ENCODE measurements around the gene TCF12. TPM values are rescaled to one million over a fixed set of nuclear protein-coding genes. Genes with fewer than 3 reads are reported as not detected.

Gene TCF12
- total RNA-seq, 1 donor from 2014 or later = 112 TPM

GRCh38 chr15:56890038-56890437 is 28.4 kb upstream of the TCF12 start:
- no peaks in the 10 kb centered on the region for H3K27me3 ChIP-seq (ENCODE audit: insufficient read depth, low read length)
- no peak for TF ChIP-seq EZH2 (IDR thresholded peaks at IDR 0.05; ENCODE audit: insufficient read depth, low read length)
- no peak for TF ChIP-seq CTCF (IDR thresholded peaks at IDR 0.05; ENCODE audit: insufficient read depth, low read depth, low read length)
- DNase-seq (ENCODE audit: low read depth) (no peak), FAIRE-seq (no peak)
- no peak overlapping the region for H3K9ac ChIP-seq (ENCODE audit: low read length)
- no peaks in the 10 kb centered on the region for H3K9me3 ChIP-seq (ENCODE audit: insufficient read depth, low read depth, low read length)
- H3K4me2 ChIP-seq (ENCODE audit: low read length) = no peak overlapping the region
- H4K20me1 ChIP-seq (ENCODE audit: insufficient read depth, low read length) = no peaks in the 10 kb centered on the region
- H3K4me1 ChIP-seq (ENCODE audit: insufficient read depth, low read length) = peaks cover 11% of the 10 kb centered on the region
- H3K79me2 ChIP-seq (ENCODE audit: insufficient read depth, low read length) = no peaks in the 10 kb centered on the region
- no peaks in the 10 kb centered on the region for H3K36me3 ChIP-seq (ENCODE audit: insufficient read depth, low read length)
- no peak overlapping the region for H2AFZ ChIP-seq (ENCODE audit: low read depth, low read length)
- H3K4me3 ChIP-seq (ENCODE audit: insufficient read depth, low read depth, low read length) = no peak overlapping the region
- no peaks in the 10 kb centered on the region for H3K9me3 Mint-ChIP-seq (ENCODE audit: unreplicated experiment)
- H3K4me3 Mint-ChIP-seq (ENCODE audit: unreplicated experiment) = no peak overlapping the region
- H3K4me1 Mint-ChIP-seq (ENCODE audit: low read depth, unreplicated experiment) = peaks cover 7% of the 10 kb centered on the region
- H3K27me3 Mint-ChIP-seq (ENCODE audit: low read depth, unreplicated experiment) = no peaks in the 10 kb centered on the region
- H3K27ac ChIP-seq (ENCODE audit: low read depth, low read length) = no peak overlapping the region
- H3K27ac Mint-ChIP-seq (ENCODE audit: unreplicated experiment) = no peak overlapping the region
- H3K36me3 Mint-ChIP-seq (ENCODE audit: low read depth, unreplicated experiment) = no peaks in the 10 kb centered on the region

GRCh38 chr15:56891852-56892440 is 26.5 kb upstream of the TCF12 start:
- H3K9ac ChIP-seq (ENCODE audit: low read length) = no peak overlapping the region
- no peak overlapping the region for H2AFZ ChIP-seq (ENCODE audit: low read depth, low read length)
- FAIRE-seq = no peak
- Mint-ChIP-seq H3K27me3 (ENCODE audit: low read depth, unreplicated experiment) (no peaks in the 10 kb centered on the region), H3K4me1 (ENCODE audit: low read depth, unreplicated experiment) (peaks cover 5% of the 10 kb centered on the region), H3K27ac (ENCODE audit: unreplicated experiment) (no peak overlapping the region), H3K9me3 (ENCODE audit: unreplicated experiment) (no peaks in the 10 kb centered on the region), H3K4me3 (ENCODE audit: unreplicated experiment) (no peak overlapping the region), H3K36me3 (ENCODE audit: low read depth, unreplicated experiment) (no peaks in the 10 kb centered on the region)
- no peak for TF ChIP-seq CTCF (IDR thresholded peaks at IDR 0.05; ENCODE audit: insufficient read depth, low read depth, low read length)
- TF ChIP-seq EZH2 (IDR thresholded peaks at IDR 0.05; ENCODE audit: insufficient read depth, low read length) = no peak
- no peaks in the 10 kb centered on the region for H4K20me1 ChIP-seq (ENCODE audit: insufficient read depth, low read length)
- DNase-seq (ENCODE audit: low read depth) = no peak
- H3K79me2 ChIP-seq (ENCODE audit: insufficient read depth, low read length) = no peaks in the 10 kb centered on the region
- H3K36me3 ChIP-seq (ENCODE audit: insufficient read depth, low read length) = no peaks in the 10 kb centered on the region
- no peak overlapping the region for H3K4me2 ChIP-seq (ENCODE audit: low read length)
- H3K4me3 ChIP-seq (ENCODE audit: insufficient read depth, low read depth, low read length) = no peak overlapping the region
- H3K9me3 ChIP-seq (ENCODE audit: insufficient read depth, low read depth, low read length) = no peaks in the 10 kb centered on the region
- no peak overlapping the region for H3K27ac ChIP-seq (ENCODE audit: low read depth, low read length)
- peaks cover 11% of the 10 kb centered on the region for H3K4me1 ChIP-seq (ENCODE audit: insufficient read depth, low read length)
- H3K27me3 ChIP-seq (ENCODE audit: insufficient read depth, low read length) = no peaks in the 10 kb centered on the region

- Histone ChIP-seq H4K20me1 (ENCODE audit: insufficient read depth, low read length) (no peaks in the 10 kb centered on the region), H3K27me3 (ENCODE audit: insufficient read depth, low read length) (no peaks in the 10 kb centered on the region), H3K9ac (ENCODE audit: low read length) (no peak overlapping the region), H3K27ac (ENCODE audit: low read depth, low read length) (no peak overlapping the region), H2AFZ (ENCODE audit: low read depth, low read length) (no peak overlapping the region), H3K36me3 (ENCODE audit: insufficient read depth, low read length) (no peaks in the 10 kb centered on the region), H3K9me3 (ENCODE audit: insufficient read depth, low read depth, low read length) (no peaks in the 10 kb centered on the region), H3K4me2 (ENCODE audit: low read length) (no peak overlapping the region), H3K4me1 (ENCODE audit: insufficient read depth, low read length) (peaks cover 8% of the 10 kb centered on the region), H3K79me2 (ENCODE audit: insufficient read depth, low read length) (no peaks in the 10 kb centered on the region), H3K4me3 (ENCODE audit: insufficient read depth, low read depth, low read length) (no peak overlapping the region)
- FAIRE-seq = no peak
- no peaks in the 10 kb centered on the region for H3K9me3 Mint-ChIP-seq (ENCODE audit: unreplicated experiment)
- no peaks in the 10 kb centered on the region for H3K27me3 Mint-ChIP-seq (ENCODE audit: low read depth, unreplicated experiment)
- no peak overlapping the region for H3K27ac Mint-ChIP-seq (ENCODE audit: unreplicated experiment)
- TF ChIP-seq CTCF (IDR thresholded peaks at IDR 0.05; ENCODE audit: insufficient read depth, low read depth, low read length) = no peak
- DNase-seq (ENCODE audit: low read depth) = no peak
- H3K36me3 Mint-ChIP-seq (ENCODE audit: low read depth, unreplicated experiment) = no peaks in the 10 kb centered on the region
- H3K4me1 Mint-ChIP-seq (ENCODE audit: low read depth, unreplicated experiment) = peaks cover 5% of the 10 kb centered on the region
- no peak overlapping the region for H3K4me3 Mint-ChIP-seq (ENCODE audit: unreplicated experiment)
Observed at GRCh38 chr15:56892659-56893363, 25.6 kb upstream of the TCF12 start.
